ENCODE measurements around the gene PRKG2.
"Not testable (repeated sequence)": the region's sequence is repeated elsewhere in the genome, so short reads cannot be mapped to it uniquely, and the experiment has no call there.

The PRKG2 gene

GRCh38 chr4:81227968-81228367 lies 12.9 kb upstream of the PRKG2 start:
- Mint-ChIP-seq H3K9me3 (peaks cover 25% of the 10 kb centered on the region), H3K36me3 (ENCODE audit: low read depth) (no peaks in the 10 kb centered on the region), H3K27ac (no peak overlapping the region), H3K27me3 (no peaks in the 10 kb centered on the region), H3K4me3 (no peak overlapping the region), H3K4me1 (ENCODE audit: low read depth) (no peaks in the 10 kb centered on the region)
- intact Hi-C loops (cut with micrococcal nuclease): loop anchor here (1.0 kb wide), 1 partner anchor 31 kb away; no protein-coding TSS in a partner anchor

- H3K27ac Mint-ChIP-seq: no peak overlapping the region
- no peak overlapping the region for H3K4me3 Mint-ChIP-seq
- intact Hi-C loops (cut with micrococcal nuclease): loop anchor here (1.0 kb wide), 1 partner anchor 30 kb away; no protein-coding TSS in a partner anchor
- peaks cover 21% of the 10 kb centered on the region for H3K9me3 Mint-ChIP-seq
- no peaks in the 10 kb centered on the region for H3K4me1 Mint-ChIP-seq (ENCODE audit: low read depth)
- no peaks in the 10 kb centered on the region for H3K27me3 Mint-ChIP-seq
- H3K36me3 Mint-ChIP-seq (ENCODE audit: low read depth): no peaks in the 10 kb centered on the region
Measured at GRCh38 chr4:81227138-81227537, 12.1 kb upstream of the PRKG2 start.

- Mint-ChIP-seq H3K27ac (no peak overlapping the region), H3K36me3 (ENCODE audit: low read depth) (no peaks in the 10 kb centered on the region), H3K4me1 (ENCODE audit: low read depth) (no peaks in the 10 kb centered on the region), H3K4me3 (no peak overlapping the region), H3K9me3 (peaks cover 2% of the 10 kb centered on the region), H3K27me3 (no peaks in the 10 kb centered on the region)
- intact Hi-C loops (cut with micrococcal nuclease): no loop called here
Measured at GRCh38 chr4:81225252-81225651, 10.2 kb upstream of the PRKG2 start.

- H3K4me1 Mint-ChIP-seq (ENCODE audit: low read depth); intact Hi-C loops (cut with micrococcal nuclease); H3K4me3 Mint-ChIP-seq; H3K36me3 Mint-ChIP-seq (ENCODE audit: low read depth); H3K27me3 Mint-ChIP-seq; H3K27ac Mint-ChIP-seq; H3K9me3 Mint-ChIP-seq: not testable (repeated sequence)
Measured at GRCh38 chr4:81222082-81222472, 7.1 kb upstream of the PRKG2 start.

GRCh38 chr4:81221303-81222081 lies 6.5 kb upstream of the PRKG2 start:
- H3K4me3 Mint-ChIP-seq: no peak overlapping the region

GRCh38 chr4:81220271-81220670 lies 5.2 kb upstream of the PRKG2 start:
- no peaks in the 10 kb centered on the region for H3K36me3 Mint-ChIP-seq (ENCODE audit: low read depth)
- peaks cover 19% of the 10 kb centered on the region for H3K27me3 Mint-ChIP-seq
- H3K4me1 Mint-ChIP-seq (ENCODE audit: low read depth): peaks cover 4% of the 10 kb centered on the region
- no peaks in the 10 kb centered on the region for H3K9me3 Mint-ChIP-seq
- no peak overlapping the region for H3K4me3 Mint-ChIP-seq
- H3K27ac Mint-ChIP-seq: no peak overlapping the region
- intact Hi-C loops (cut with micrococcal nuclease): no loop called here

More at GRCh38 chr4:81221303-81222081, 6.5 kb upstream of the PRKG2 start:
- no peaks in the 10 kb centered on the region for H3K9me3 Mint-ChIP-seq
- intact Hi-C loops (cut with micrococcal nuclease): no loop called here
- H3K36me3 Mint-ChIP-seq (ENCODE audit: low read depth): no peaks in the 10 kb centered on the region
- H3K27ac Mint-ChIP-seq: no peak overlapping the region
- H3K4me1 Mint-ChIP-seq (ENCODE audit: low read depth): no peaks in the 10 kb centered on the region
- peaks cover 8% of the 10 kb centered on the region for H3K27me3 Mint-ChIP-seq

GRCh38 chr4:81218206-81218605 lies 3.2 kb upstream of the PRKG2 start:
- Mint-ChIP-seq H3K4me1 (ENCODE audit: low read depth) (peaks cover 13% of the 10 kb centered on the region), H3K9me3 (no peaks in the 10 kb centered on the region), H3K36me3 (ENCODE audit: low read depth) (no peaks in the 10 kb centered on the region), H3K4me3 (no peak overlapping the region), H3K27ac (no peak overlapping the region), H3K27me3 (peaks cover 22% of the 10 kb centered on the region)
- intact Hi-C loops (cut with micrococcal nuclease): no loop called here

- intact Hi-C loops (cut with micrococcal nuclease): no loop called here
- Mint-ChIP-seq H3K27ac (no peak overlapping the region), H3K36me3 (ENCODE audit: low read depth) (no peaks in the 10 kb centered on the region), H3K9me3 (no peaks in the 10 kb centered on the region), H3K27me3 (peaks cover 22% of the 10 kb centered on the region), H3K4me1 (ENCODE audit: low read depth) (peaks cover 13% of the 10 kb centered on the region), H3K4me3 (no peak overlapping the region)
Measured at GRCh38 chr4:81217779-81218178, 2.8 kb upstream of the PRKG2 start.

GRCh38 chr4:81215931-81216330 lies 909 bp upstream of the PRKG2 start:
- H3K27ac Mint-ChIP-seq: no peak overlapping the region

GRCh38 chr4:81214144-81214880 lies 710 bp downstream of the PRKG2 start:
- H3K4me1 Mint-ChIP-seq (ENCODE audit: low read depth): peaks cover 13% of the 10 kb centered on the region
- H3K27me3 Mint-ChIP-seq: peaks cover 22% of the 10 kb centered on the region
- intact Hi-C loops (cut with micrococcal nuclease): no loop called here
- H3K27ac Mint-ChIP-seq: no peak overlapping the region
- H3K36me3 Mint-ChIP-seq (ENCODE audit: low read depth): no peaks in the 10 kb centered on the region
- no peak overlapping the region for H3K4me3 Mint-ChIP-seq
- no peaks in the 10 kb centered on the region for H3K9me3 Mint-ChIP-seq

More at GRCh38 chr4:81215931-81216330, 909 bp upstream of the PRKG2 start:
- Mint-ChIP-seq H3K4me3 (no peak overlapping the region), H3K27me3 (peaks cover 22% of the 10 kb centered on the region), H3K36me3 (ENCODE audit: low read depth) (no peaks in the 10 kb centered on the region), H3K4me1 (ENCODE audit: low read depth) (peaks cover 13% of the 10 kb centered on the region), H3K9me3 (no peaks in the 10 kb centered on the region)
- intact Hi-C loops (cut with micrococcal nuclease): no loop called here

- no peak overlapping the region for H3K27ac Mint-ChIP-seq
- H3K27me3 Mint-ChIP-seq: peaks cover 22% of the 10 kb centered on the region
- no peaks in the 10 kb centered on the region for H3K9me3 Mint-ChIP-seq
- no peaks in the 10 kb centered on the region for H3K36me3 Mint-ChIP-seq (ENCODE audit: low read depth)
- H3K4me3 Mint-ChIP-seq: no peak overlapping the region
- peaks cover 13% of the 10 kb centered on the region for H3K4me1 Mint-ChIP-seq (ENCODE audit: low read depth)
- intact Hi-C loops (cut with micrococcal nuclease): no loop called here
Measured at GRCh38 chr4:81213671-81214070, 1.4 kb downstream of the PRKG2 start.

GRCh38 chr4:81211956-81212355 lies 3.1 kb downstream of the PRKG2 start:
- Mint-ChIP-seq H3K4me1 (ENCODE audit: low read depth) (peaks cover 13% of the 10 kb centered on the region), H3K36me3 (ENCODE audit: low read depth) (no peaks in the 10 kb centered on the region), H3K4me3 (no peak overlapping the region), H3K27ac (no peak overlapping the region), H3K27me3 (peaks cover 15% of the 10 kb centered on the region), H3K9me3 (no peaks in the 10 kb centered on the region)
- intact Hi-C loops (cut with micrococcal nuclease): no loop called here

- Mint-ChIP-seq H3K36me3 (ENCODE audit: low read depth) (no peaks in the 10 kb centered on the region), H3K9me3 (no peaks in the 10 kb centered on the region), H3K27me3 (no peaks in the 10 kb centered on the region), H3K4me1 (ENCODE audit: low read depth) (no peaks in the 10 kb centered on the region), H3K27ac (no peak overlapping the region), H3K4me3 (no peak overlapping the region)
- intact Hi-C loops (cut with micrococcal nuclease): no loop called here
Measured at GRCh38 chr4:81207828-81208227, 7.2 kb downstream of the PRKG2 start.

- H3K27ac Mint-ChIP-seq: no peak overlapping the region
- no peaks in the 10 kb centered on the region for H3K27me3 Mint-ChIP-seq
- H3K9me3 Mint-ChIP-seq: no peaks in the 10 kb centered on the region
- no peak overlapping the region for H3K4me3 Mint-ChIP-seq
- no peaks in the 10 kb centered on the region for H3K4me1 Mint-ChIP-seq (ENCODE audit: low read depth)
- intact Hi-C loops (cut with micrococcal nuclease): no loop called here
- no peaks in the 10 kb centered on the region for H3K36me3 Mint-ChIP-seq (ENCODE audit: low read depth)
Measured at GRCh38 chr4:81205302-81205701, 9.7 kb downstream of the PRKG2 start.

Measured in dendritic cell treated with granulocyte-macrophage colony-stimulating factor and Interleukin-4, amounts not matched to agents 40 ng/mL and 50 ng/mL, for 4 days (primary cell).